Astrocyte of the spinal cord (primary cell): ENCODE results near the gene SFXN3.

ENCODE experiments used
- DNase-seq: peaks from one replicate; pipeline ENCODE4 v3.0.0; 2011; ENCODE audit warnings: low read depth, low spot score
- H3K4me3 ChIP-seq: 2 replicates; pipeline ENCODE4 v1.5.1; 2011; ENCODE audit warnings: low read depth, mild to moderate bottlenecking, low read length, moderate library complexity
- CTCF ChIP-seq: IDR thresholded peaks from 2 replicates; pipeline ENCODE4 v1.5.1; 2012; ENCODE audit warnings: low read depth, mild to moderate bottlenecking, low read length, inconsistent platforms
- in situ Hi-C: cut with HindIII; loops from 2 replicates; pipeline ENCODE4 v1.10.0; 2017; ENCODE audit warnings: low sequenced_read_pairs

SFXN3 gene

DNA sequence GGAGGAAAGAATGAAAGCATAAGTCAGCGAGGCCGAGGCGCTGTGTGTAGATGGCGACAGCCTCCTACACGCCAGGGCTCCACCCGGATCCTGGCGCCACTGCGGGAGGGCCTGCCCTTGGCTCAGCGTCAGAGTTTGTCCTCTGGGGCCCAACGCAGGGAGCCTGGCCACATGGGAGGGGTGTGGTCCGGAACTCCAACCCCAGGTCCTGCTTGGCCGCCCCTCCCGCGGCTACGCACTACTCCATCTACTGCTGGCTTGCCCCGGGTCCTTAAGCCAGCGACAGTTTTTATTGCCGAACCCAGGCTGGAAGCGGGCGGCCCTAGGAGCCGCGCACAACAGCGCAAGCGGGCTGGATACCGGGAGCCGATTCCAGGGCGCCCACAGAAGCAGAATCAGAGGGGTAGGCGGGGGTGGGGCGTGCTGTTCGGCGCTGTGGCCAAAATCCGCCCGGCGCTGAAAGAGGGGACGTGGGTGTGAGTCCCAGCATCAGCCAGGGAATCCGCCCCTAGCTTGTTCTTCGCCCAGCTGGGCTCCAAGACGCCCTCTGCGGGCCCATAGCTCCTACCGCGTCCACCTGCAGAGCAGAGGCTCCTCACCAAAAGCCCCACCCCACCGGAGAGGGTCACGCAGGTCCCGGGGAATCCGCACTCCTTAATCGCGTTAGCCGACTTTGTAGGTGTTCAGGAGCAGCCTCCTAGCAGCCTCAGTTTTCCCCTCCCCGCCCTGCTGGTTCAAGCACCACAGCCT is 35.3 kb downstream of the SFXN3 start:
- peak; percentile 66 for TF ChIP-seq CTCF
- peak; percentile 38 for DNase-seq
- in situ Hi-C loops: no loop called here
- peak overlapping the region; percentile 35 for H3K4me3 ChIP-seq

DNA sequence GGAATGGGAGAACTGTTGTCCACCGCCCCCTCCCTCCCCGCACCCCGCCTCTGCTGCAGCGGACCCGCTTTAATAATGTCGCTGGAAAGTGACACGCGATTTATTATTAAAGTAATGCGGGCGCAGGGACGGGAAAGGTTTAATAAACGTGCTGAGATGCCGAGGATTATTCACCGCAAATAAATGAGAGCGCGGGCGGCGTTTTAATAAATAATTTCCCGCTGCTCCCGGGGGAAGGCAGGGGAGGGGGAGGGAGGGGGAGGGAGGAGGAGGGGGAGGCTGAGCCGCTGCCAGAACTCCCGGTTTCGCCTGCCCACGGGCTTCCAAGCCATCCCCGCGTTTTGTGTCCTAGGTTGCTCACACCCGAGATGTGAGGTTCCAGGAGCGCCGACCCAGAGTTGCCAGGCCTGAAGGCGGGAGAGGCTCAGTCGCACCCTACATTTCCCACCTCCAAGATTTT is 35.9 kb downstream of the SFXN3 start:
- TF ChIP-seq CTCF: no peak
- DNase-seq: no peak
- in situ Hi-C loops: no loop called here
- H3K4me3 ChIP-seq: peak overlapping the region; percentile 49

- peak overlapping the region; percentile 49 for H3K4me3 ChIP-seq
- peak; percentile 81 for DNase-seq
- in situ Hi-C loops: no loop called here
- TF ChIP-seq CTCF: peak; percentile 81
These were observed 36.5 kb downstream of the SFXN3 start for GRCh38 chr10:101067356-101068083.

DNA sequence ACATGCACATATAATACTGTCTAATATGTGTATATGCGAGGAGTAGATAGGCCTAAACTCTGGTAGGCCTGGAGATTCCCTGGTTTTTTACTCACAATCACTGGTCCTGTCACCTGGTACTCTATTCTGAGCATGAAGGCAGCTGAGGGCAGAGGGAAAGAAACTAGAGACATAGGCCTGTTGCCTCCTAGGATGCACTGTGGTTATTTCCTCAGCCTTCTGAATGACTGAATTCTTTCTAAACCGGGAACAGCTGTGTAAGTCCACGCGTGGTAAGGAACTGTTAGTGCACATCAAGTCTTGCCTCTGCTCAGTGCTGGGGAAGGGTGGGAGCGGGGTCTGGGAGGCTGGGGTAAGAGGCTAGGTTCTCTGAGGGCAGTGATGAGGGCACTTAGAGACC is 38.4 kb downstream of the SFXN3 start:
- in situ Hi-C loops: no loop called here

GRCh38 chr10:101070098-101070497 is 39.1 kb downstream of the SFXN3 start:
- in situ Hi-C loops: no loop called here
- TF ChIP-seq CTCF: no peak

More for the DNA sequence above, 38.4 kb downstream of the SFXN3 start:
- H3K4me3 ChIP-seq: no peak overlapping the region
- TF ChIP-seq CTCF: no peak
- DNase-seq: no peak

DNA sequence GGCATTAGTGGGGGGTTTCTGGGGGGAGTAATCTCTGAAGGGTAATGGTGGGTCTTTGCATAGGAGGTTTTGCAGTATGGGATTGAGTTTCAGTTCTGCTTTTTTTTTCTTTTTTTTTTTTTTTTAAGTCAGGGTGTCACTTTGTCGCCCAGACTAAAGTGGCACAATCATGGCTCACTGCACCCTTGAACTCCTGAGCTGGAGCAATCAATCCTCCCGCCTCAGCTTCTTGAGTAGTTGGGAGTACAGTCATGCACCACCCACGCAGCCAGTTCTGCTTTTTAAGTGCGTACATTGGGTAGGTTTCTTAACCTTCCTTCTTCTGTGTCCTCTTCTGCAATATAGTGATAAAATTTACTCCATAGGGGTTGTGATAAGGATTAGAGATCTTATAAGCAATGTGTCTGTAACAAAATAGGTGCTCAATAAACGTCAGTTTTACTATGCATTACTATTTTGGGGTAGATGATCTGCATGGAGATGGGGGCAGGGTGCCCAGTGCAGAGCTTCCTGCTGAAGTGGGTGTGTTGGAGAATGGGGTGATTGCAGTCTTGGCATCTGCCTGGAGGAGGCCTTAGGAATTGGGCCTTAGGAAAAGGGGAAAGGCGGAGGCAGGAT is 40.3 kb downstream of the SFXN3 start:
- no peak overlapping the region for H3K4me3 ChIP-seq
- no peak for DNase-seq
- in situ Hi-C loops: no loop called here
- TF ChIP-seq CTCF: no peak

More at GRCh38 chr10:101070098-101070497, 39.1 kb downstream of the SFXN3 start:
- no peak for DNase-seq
- no peak overlapping the region for H3K4me3 ChIP-seq
